Stimulated activated CD8-positive, alpha-beta memory T cell treated with anti-CD3 and anti-CD28 coated beads, Interleukin-15, amount 100 ng/mL, for 1 hour (primary cell): ENCODE data around the gene PANX2.
"Not testable (repeated sequence)": the region's sequence is repeated elsewhere in the genome, so short reads cannot be mapped to it uniquely, and the experiment has no call there.

Source experiments
- DNase-seq: peaks from one replicate; pipeline ENCODE4 v3.0.0-alpha.2; 2020; ENCODE audit warnings: low read depth

The PANX2 gene, protein sequence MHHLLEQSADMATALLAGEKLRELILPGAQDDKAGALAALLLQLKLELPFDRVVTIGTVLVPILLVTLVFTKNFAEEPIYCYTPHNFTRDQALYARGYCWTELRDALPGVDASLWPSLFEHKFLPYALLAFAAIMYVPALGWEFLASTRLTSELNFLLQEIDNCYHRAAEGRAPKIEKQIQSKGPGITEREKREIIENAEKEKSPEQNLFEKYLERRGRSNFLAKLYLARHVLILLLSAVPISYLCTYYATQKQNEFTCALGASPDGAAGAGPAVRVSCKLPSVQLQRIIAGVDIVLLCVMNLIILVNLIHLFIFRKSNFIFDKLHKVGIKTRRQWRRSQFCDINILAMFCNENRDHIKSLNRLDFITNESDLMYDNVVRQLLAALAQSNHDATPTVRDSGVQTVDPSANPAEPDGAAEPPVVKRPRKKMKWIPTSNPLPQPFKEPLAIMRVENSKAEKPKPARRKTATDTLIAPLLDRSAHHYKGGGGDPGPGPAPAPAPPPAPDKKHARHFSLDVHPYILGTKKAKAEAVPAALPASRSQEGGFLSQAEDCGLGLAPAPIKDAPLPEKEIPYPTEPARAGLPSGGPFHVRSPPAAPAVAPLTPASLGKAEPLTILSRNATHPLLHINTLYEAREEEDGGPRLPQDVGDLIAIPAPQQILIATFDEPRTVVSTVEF

DNA sequence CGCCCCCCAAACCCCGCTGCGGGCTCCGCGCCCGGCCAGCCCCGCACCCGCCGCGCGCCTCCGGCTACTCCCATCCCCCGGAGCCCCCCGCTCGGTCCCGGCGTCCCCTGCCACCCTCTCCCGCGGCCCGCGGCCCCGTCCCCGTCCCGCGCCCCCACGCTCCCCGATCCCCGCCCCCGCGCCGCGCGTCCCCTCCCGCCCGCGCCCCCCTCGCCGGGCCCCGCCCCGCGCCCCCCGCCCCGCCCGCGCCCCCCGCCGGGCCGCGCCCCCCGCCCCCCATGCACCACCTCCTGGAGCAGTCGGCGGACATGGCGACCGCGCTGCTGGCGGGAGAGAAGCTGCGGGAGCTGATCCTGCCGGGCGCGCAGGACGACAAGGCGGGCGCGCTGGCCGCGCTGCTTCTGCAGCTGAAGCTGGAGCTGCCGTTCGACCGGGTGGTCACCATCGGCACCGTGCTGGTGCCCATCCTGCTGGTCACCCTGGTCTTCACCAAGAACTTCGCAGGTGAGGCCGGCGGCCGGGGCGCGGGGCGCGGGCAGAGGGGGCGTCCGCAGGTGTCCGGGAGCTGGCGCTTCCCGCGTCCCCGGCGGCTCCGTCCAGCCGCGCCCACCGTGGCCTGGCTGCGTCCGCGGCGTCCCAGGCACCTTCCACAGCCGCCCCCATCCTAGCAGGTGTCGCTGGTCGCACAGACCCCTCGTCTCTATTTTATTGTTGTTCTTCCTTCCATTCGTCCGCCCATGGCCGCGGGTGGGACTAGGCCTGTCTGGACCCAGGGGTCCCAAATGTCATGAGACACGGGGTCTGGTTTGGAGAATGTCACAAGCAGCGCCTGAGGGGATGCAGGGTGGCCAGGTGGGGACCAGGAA lies at the start of gene PANX2:
TSS of gene PANX2 (plus strand) at position 279 of the 866 bp plus-strand sequence. CDS start at position 279, 0 bp downstream.
- no peak for DNase-seq

DNA sequence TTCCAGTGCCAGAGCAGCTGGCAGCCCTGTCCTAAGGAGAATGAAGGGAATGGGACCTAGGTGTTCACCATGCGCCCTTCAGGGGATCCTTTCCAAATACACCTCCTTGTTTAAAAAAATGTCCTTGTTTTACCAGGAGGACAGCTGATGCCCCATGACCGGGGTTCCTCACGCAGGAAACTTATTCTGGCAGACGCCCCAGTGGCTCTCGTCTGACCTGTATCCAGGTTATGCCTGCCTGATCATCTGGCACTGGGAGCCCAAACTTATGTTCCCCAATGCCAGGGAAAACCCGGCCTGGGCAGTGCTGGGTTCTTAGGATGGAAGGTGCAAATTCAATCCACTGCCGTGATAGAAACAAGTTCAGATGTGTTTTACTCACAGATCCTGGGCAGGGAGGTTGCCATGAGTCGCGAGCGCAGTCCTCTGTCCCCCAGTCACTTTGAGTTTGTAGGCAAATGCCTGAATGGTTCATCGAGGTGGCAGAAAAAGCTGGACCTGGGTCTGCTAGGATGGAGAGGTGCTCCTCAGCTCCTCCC lies 49.3 kb upstream of the PANX2 start:
- DNase-seq: no peak

DNA sequence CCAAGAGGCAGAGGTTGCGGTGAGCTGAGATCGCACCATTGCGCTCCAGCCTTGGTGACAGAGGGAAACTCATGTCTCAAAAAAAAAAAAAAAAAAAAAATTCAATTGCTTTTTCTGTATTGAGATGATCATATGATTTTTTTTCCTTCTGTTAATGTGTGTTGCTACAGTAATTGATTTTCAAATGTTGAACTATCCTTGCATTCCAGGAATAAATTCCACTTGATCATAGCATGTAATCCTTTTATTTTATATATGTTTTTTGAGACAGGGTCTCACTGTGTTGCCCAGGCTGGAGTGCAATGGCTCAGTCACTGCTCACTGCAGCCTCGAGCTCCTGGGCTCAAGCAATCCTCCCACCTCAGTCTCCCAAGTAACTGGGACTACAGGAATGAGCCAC lies 47.4 kb upstream of the PANX2 start:
- DNase-seq: no peak

DNA sequence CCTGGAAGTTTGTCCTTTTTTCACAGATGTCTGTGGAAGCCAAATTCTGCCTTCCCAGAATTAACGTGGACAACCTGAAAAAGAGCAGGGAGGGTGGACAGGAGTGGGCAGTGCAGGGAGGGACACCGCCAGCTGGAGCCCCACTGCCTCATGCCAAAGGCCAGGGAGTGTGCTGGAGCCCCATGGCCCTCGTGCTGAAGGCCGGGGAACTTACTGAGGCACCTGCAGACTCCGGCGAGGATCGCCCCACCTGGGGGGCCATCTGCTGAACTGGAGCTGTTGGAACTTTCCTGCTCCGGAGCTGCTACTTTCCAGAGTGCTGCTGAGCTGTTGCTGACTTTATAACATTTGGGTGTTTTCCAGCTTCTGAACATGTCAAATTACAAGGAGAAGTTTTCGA lies 45.5 kb upstream of the PANX2 start:
- no peak for DNase-seq

- DNase-seq: no peak
Observed at GRCh38 chr22:50129121-50129736, 41.3 kb upstream of the PANX2 start.

- no peak for DNase-seq
Observed at GRCh38 chr22:50131894-50132293, 38.6 kb upstream of the PANX2 start.

DNA sequence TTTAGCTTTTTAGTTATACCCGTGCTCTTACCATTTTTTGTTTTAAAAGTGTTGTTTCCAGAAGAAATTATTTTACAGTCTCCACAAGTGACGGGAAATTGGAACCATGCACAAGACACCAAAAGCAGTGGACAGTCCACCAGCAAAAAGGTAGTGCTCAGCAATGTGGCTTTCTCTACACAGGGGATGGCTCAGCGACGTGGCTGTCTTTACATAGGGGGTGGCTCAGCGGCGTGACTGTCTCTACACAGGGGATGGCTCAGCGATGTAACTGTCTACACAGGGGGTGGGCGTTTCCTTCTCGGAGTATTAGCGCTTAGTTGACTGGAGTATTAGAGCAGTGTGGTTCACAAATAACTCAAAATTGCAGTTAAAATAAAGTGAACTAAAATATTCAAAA lies 36.0 kb upstream of the PANX2 start:
- no peak for DNase-seq

- DNase-seq: no peak
Observed at GRCh38 chr22:50136581-50137015, 33.9 kb upstream of the PANX2 start.

- DNase-seq: not testable (repeated sequence)
Observed at GRCh38 chr22:50137277-50137676, 33.3 kb upstream of the PANX2 start.

DNA sequence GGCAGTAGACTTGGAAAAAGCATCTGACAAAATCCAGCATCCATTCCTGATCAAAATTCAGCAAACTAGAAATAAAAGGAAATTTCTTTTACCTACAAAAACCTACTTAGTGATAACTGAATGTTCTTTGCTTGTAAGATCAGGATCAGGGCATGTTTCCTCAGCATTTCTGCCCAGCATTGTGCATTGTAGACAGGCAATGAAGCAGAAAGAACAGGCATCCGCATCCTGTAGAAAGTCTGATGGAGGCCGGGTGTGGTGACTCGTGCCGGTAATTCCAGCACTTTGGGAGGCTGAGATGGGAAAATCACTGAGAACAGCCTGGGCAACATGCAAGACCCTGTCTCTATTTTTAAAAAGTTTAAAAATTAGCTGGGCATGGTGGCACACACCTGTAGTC lies 32.5 kb upstream of the PANX2 start:
- DNase-seq: no peak

DNA sequence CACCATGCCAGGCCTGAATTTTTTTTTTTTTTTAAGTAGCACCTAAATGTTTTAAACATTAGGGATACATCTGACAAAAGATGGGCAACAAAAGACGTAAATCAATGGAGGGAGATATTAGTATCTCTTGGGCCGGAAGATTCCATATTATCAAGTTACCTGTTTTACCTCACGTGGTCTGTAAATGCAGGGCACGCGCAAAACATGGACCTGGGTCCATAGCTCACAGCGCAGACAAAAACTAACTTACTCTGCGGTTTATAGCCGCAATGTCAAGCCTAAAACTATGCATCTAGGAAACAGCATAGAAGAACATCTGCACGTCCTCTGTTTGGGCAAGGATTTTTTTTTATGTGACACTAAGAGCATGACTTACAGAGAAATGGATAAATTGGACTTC lies 31.5 kb upstream of the PANX2 start:
- no peak for DNase-seq

DNA sequence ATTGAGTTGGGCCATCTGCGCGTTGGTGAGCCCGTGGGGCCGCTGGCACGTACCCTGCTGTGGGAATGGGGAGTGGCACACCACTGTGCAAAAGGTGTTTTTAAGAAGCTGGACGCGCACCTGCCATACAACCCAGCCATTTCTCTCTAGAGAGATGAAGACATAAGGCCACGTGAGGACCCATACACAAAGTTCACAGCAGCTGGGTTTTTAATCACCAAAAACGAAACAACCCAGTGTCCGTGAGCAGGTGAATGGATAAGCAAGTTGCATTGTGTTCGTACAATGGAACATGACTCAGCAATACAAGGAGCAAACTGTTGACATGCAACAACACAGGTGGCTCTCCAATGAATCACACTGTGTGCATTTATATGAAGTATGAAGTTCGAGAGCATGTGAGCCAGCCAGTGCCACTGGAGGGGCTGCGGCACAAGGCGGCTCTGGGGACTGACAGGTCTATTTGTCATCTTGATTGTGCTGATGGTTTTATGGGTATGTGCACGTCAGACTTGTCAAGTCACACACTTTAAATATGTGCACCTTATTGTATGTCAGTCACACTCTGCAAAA lies 30.6 kb upstream of the PANX2 start:
- no peak for DNase-seq

- no peak for DNase-seq
Observed at GRCh38 chr22:50140615-50141014, 29.9 kb upstream of the PANX2 start.

- DNase-seq: no peak
Observed at GRCh38 chr22:50141462-50141861, 29.1 kb upstream of the PANX2 start.

- no peak for DNase-seq
Observed at GRCh38 chr22:50141891-50142363, 28.6 kb upstream of the PANX2 start.

DNA sequence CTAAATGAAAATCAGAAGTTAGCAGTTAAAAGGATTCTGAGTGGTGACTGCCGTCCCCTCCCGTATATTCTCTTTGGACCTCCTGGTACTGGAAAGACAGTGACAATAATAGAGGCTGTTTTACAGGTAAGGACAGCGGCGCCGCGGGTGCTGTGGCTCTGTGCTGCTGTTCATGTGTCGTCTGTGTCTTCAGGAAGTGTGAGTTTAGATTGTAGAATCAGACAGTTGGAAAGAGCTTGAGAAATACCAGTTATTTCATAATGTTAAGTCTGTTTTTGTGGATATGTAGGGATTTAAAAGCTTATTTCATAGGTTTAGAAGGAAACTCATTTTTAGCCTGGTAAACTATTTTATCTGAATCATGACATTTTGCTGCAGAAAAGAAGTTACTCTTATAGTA lies 27.4 kb upstream of the PANX2 start:
- no peak for DNase-seq

DNA sequence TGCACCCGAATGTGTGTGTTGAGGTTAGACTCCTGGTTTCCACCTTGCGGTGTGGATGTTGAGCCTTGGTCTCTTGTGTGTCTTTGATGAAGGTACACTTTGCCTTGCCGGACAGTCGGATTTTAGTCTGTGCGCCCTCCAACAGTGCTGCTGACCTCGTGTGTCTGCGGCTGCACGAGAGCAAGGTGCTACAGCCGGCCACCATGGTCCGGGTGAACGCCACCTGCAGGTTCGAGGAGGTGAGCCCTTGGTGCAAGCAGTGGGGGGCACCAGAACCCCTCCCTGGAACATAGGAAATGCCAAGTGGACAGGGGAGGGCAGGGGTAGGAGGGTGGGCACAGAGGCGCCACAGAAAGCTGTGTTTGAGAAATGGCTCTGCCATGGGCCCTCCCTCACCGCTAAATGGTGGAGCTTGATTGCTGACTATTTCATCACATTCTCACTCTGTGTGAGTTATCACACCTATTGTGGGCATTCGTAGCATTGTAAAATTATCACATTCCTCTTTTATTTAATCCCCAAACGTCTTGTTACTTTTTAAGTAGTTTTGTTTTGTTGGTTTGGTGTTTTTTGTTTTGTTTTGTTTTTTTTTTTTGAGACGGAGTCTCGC lies 26.4 kb upstream of the PANX2 start:
- no peak for DNase-seq

DNA sequence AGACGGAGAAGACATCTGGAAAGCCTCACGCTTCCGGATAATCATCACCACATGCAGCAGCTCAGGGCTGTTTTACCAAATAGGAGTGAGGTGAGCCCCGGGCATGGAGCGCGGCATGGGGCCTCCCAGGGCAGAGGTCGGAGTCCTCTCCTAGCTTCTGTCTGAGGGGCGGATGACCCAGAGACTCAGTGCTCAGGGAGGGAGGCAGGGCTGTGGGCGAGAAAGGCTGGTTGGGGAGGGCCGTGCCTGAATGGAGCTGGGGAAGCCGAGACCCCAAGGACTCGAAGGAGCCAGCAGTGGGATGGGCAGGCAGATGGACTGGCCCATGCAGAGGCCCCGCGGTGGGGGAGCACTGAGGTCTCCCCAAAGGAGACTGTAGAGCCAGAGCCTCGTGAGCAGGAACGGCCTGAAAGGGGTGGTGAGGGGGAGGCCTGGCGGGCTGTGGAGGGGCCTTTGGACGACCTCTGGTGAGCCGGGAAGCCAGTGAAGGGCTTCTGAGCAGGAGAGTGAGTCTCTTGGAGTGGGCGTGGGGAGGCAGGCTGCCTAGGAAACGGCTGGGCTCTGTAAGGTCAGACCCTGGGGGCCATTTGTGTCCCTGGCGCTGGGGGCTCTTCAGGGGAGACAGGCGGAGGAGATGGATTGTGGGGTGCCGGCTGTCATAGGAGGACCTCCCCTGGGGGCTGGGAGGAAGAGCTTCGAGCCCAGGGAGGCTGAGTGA lies 24.7 kb upstream of the PANX2 start:
- DNase-seq: no peak

DNA sequence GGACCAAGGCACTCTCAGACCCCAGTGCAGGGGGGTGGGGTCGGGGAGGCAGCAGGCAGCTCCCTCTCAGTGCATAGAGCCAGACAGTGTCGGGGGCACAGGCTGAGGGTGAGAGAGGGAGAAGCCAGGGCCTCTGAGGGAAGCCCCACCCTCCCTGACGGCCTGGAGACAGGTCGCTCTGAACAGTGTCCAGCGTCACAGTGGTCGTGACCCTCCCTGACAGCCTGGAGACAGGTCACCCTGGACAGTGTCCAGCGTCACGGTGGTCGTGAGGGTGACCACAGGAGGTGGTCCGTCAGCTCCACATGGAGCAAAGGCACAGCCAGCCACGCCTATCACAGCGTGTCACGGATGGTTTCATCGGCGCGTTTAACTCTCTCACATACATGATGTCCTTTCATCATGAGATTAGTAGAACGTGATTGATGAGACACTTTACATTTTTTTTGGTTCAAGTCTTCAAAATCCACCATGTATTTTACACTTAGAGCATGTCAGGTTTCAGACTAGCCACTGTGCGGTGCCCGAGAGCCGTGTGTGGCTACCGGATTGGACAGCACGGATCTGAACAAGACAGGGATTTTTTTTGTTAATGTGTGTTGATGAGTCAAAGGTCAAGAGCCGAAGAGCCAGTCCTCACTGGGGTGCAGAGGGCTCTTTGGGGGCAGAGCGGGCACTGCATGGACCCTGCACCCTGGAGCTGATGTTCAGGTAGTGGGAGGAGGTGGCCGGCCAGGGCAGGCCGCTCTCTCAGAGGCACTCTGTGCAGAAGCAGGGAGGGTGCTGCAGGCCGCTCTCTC lies 23.9 kb upstream of the PANX2 start:
- no peak for DNase-seq
